Heart right ventricle (tissue), 16 donors: ENCODE data around the gene LLGL2. TPM values are rescaled to one million over a fixed set of nuclear protein-coding genes. Genes with fewer than 3 reads are reported as not detected.

Source experiments
- ATAC-seq, 8 donors: fragments of 200-7000 bp; cut with Tn5 transposase; one replicate each; pipeline ENCODE4 v1.9.1; 2020; ENCODE audit warnings: mild to moderate bottlenecking in 8 of 8, moderate library complexity in 8 of 8, moderate number of reproducible peaks in 1 of 8
- DNase-seq, 2 donors: peaks; one replicate each; pipeline ENCODE4 v3.0.0-alpha.2; 2020
- H3K27ac ChIP-seq, 10 donors: fragments of 200-600 bp; sonication (generic) in 2 of 10; one replicate each; pipeline versions ENCODE4 v1.5.0 to v1.8.0; 2020 to 2022; ENCODE audit warnings: mild to moderate bottlenecking in 3 of 10
- H3K27me3 ChIP-seq, 7 donors: fragments of 200-600 bp; one replicate each; pipeline ENCODE4 v1.8.0; 2021 to 2022; ENCODE audit warnings: mild to moderate bottlenecking in 2 of 7
- H3K36me3 ChIP-seq, 9 donors: fragments of 200-600 bp; sonication (generic) in 1 of 9; one replicate each; pipeline versions ENCODE4 v1.5.0 to v1.8.0; 2020 to 2022; ENCODE audit warnings: mild to moderate bottlenecking in 2 of 9
- H3K4me1 ChIP-seq, 9 donors: fragments of 200-600 bp; sonication (generic) in 1 of 9; one replicate each; pipeline versions ENCODE4 v1.5.0 to v1.8.0; 2020 to 2022; ENCODE audit warnings: mild to moderate bottlenecking in 4 of 9
- H3K4me3 ChIP-seq, 10 donors: fragments of 200-600 bp; sonication (generic) in 2 of 10; one replicate each; pipeline versions ENCODE4 v1.5.0 to v1.8.0; 2020 to 2022; ENCODE audit warnings: mild to moderate bottlenecking in 7 of 10, moderate library complexity in 2 of 10
- H3K9me3 ChIP-seq, 11 donors: fragments of 200-600 bp in 10 of 11; sonication (generic) in 2 of 11; one replicate each; pipeline versions ENCODE4 v1.5.0 to v1.8.0; 2013 to 2022; ENCODE audit warnings: mild to moderate bottlenecking in 2 of 11, control low read depth in 1 of 11, moderate library complexity in 1 of 11
- WGBS, 2 donors: extraction: QIAGEN DNeasy Blood & Tissue Kit; methylation state at CpG; one replicate each; pipeline ENCODE4 v1.1.7; 2013; ENCODE audit warnings: inconsistent platforms in 1 of 2; 5-methylcytosine and 5-hydroxymethylcytosine counted together
- intact Hi-C, 10 donors: fragments of 100-400 bp; cut with DNase I; formaldehyde crosslinking; loops; one replicate each; pipeline versions ENCODE4 v1.11.1 to v1.14.2; 2022
- polyA plus RNA-seq, 2 donors: library from polyadenylated mRNA; stranded (reverse); fragments of 200-250 nt; gene quantifications; one replicate each; pipeline ENCODE4 v1.2.3, GENCODE V29; 2013
- total RNA-seq, 10 donors: library from RNA; stranded (reverse); fragmentation: NEBNext Ultra II Directional in 3 of 10; extraction: Animal tissue kit (Norgen Biotek cat#: 25700) in 3 of 10; gene quantifications; one replicate each; pipeline versions ENCODE4 v1.2.1 to v1.2.4, GENCODE V29; 2021 to 2023
- TF ChIP-seq, protein P1 (sequence below), 9 donors: fragments of 200-600 bp; sonication (generic) in 2 of 9; IDR thresholded peaks; one replicate each; pipeline versions ENCODE4 v1.5.0 to v1.8.0; 2021 to 2022; ENCODE audit warnings: antibody characterized with exemption in 9 of 9, mild to moderate bottlenecking in 5 of 9, moderate library complexity in 1 of 9
- donor health status: Arrhythmogenic right ventricular cardiomyopathy.
- donor health status: ischemic (EF 13 %, LVEDD 7.1; RV severe dilation, severe dysfunction).
- donor health status: healthy with polysubstance abuse.
- donor health status: DM: no; HTN: yes; CAD: no.
- donor health status: DM: no; HTN: no; CAD: no.
- donor health status: ischemic (EF 25% LVEDD 6.9; RV normal size, moderate dysfunction).
- donor health status: ischemic (EF 25% LVEDD 5.7; RV mildly dilated, moderate dysfunction).
- donor health status: healthy.
- donor health status: DM: yes; HTN: yes; CAD: no.
- donor health status: Ischemic cardiomyopathy.
- donor health status: ischemic (EF 35%, LVEDD 5.7; RV mildly dilated, moderate dysfunction).
- donor health status: nonischemic (EF 11% LVEDD 7.7; RV severe dilation, severe dysfunction).
- donor health status: DM: yes; HTN: yes; CAD: no.
- donor health status: PGD.
- donor health status: ischemic (EF 29% LVEDD 5.4; RV normal size, mild dysfunction).
- donor health status: nonischemic (EF 23%, LVEDD 6.1; RV moderate dilation, normal function).

Gene LLGL2
- total and polyA plus RNA-seq, 12 donors = 1.1 to 14.8 (median 3.3) TPM

DNA sequence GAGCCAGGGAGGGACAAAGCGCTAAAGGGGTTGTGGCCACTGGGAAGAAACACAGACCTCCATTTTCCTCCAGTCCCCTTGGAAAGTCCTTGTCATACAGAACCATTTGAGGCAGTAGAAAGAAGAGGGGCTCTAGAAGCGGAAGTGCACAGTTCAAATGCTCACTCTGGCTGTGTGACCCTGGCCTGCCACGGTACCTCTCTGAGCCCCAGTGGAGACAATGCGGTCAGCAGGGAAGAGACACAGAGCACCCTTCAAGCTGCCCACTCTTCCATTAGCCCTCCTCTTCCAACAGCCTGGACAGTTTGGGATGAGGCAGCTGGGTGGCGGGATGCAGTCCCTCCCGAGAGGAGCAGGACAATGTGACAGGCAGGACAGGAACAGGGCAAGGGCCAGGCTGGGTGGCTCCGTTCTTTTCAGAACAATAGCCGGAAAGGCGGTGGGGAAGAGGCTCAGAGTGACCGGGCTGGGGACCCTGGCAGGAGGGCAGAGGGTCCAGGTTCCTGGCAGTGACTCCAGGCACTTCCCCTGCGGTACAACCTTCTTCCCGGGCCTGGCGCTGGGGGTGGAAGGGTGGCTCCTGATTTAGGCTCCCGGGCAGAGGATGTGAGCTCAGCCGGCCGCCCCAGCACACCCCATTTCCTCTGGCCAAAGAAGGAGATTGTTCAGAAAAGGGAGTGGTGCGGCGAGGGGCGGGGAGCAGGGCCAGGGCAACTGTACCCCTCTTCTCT lies 15.8 kb upstream of the LLGL2 start:
- WGBS, 2 donors = 62 to 64% methylated on average over 19 of the region's 19 CpGs
- intact Hi-C loops = loop anchor here in 2 of 10 donors (5.0 to 10.0 kb wide), 2 partner anchors 32 to 85 kb away; no protein-coding TSS in a partner anchor

DNA sequence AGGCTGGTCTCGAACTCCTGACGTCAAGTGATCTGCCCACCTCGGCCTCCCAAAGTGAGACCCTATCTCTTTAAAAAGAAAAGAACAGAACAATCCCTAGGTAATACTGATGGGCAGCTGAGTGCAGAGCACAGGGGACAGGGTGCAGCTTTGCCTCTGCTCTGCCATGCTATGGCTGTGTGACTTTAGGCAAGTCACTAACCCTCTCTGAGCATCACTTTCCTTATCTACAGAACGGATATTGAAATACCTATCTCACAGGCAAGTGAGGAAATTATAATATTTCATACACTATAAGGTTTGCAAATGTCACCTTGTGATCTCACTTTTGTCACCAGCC lies 14.3 kb upstream of the LLGL2 start:
- H3K36me3 ChIP-seq = peaks cover 0 to 74% (median 8%) of the 10 kb centered on the region in 9 donors
- 74 to 79% methylated on average over 4 of the region's 4 CpGs for WGBS, 2 donors
- H3K9me3 ChIP-seq = no peaks in the 10 kb centered on the region
- peaks cover 0 to 13% (median 0%) of the 10 kb centered on the region in 7 donors for H3K27me3 ChIP-seq
- intact Hi-C loops = loop anchor here in 2 of 10 donors (5.0 to 10.0 kb wide), 2 partner anchors 34 to 86 kb away; no protein-coding TSS in a partner anchor
- peak overlapping the region in 8 of 10 donors; percentile 16 to 98 (median 91) for H3K4me3 ChIP-seq
- ATAC-seq = no peak
- peak overlapping the region; percentile 79 to 98 (median 92) for H3K27ac ChIP-seq
- DNase-seq = no peak
- TF ChIP-seq, protein P1, sequence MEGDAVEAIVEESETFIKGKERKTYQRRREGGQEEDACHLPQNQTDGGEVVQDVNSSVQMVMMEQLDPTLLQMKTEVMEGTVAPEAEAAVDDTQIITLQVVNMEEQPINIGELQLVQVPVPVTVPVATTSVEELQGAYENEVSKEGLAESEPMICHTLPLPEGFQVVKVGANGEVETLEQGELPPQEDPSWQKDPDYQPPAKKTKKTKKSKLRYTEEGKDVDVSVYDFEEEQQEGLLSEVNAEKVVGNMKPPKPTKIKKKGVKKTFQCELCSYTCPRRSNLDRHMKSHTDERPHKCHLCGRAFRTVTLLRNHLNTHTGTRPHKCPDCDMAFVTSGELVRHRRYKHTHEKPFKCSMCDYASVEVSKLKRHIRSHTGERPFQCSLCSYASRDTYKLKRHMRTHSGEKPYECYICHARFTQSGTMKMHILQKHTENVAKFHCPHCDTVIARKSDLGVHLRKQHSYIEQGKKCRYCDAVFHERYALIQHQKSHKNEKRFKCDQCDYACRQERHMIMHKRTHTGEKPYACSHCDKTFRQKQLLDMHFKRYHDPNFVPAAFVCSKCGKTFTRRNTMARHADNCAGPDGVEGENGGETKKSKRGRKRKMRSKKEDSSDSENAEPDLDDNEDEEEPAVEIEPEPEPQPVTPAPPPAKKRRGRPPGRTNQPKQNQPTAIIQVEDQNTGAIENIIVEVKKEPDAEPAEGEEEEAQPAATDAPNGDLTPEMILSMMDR (IDR thresholded peaks at IDR 0.05) = no peak
- H3K4me1 ChIP-seq = peaks cover 31 to 77% (median 68%) of the 10 kb centered on the region in 9 donors

More for the DNA sequence above, 15.8 kb upstream of the LLGL2 start:
- H3K27me3 ChIP-seq = peaks cover 0 to 4% (median 0%) of the 10 kb centered on the region in 7 donors
- H3K36me3 ChIP-seq = peaks cover 0 to 90% (median 10%) of the 10 kb centered on the region in 9 donors
- TF ChIP-seq, protein P1 (IDR thresholded peaks at IDR 0.05) = no peak
- H3K4me3 ChIP-seq = peak overlapping the region in 7 of 10 donors; percentile 15 to 98 (median 80)
- no peaks in the 10 kb centered on the region for H3K9me3 ChIP-seq
- H3K4me1 ChIP-seq = peaks cover 31 to 74% (median 60%) of the 10 kb centered on the region in 9 donors
- H3K27ac ChIP-seq = peak overlapping the region; percentile 79 to 98 (median 92)
- DNase-seq (peak; percentile 75 to 85), ATAC-seq (peak; percentile 44 to 79 (median 72))

- intact Hi-C loops = loop anchor here in 3 of 10 donors (2.0 to 10.0 kb wide), 3 partner anchors 35 to 87 kb away; no protein-coding TSS in a partner anchor
- Histone ChIP-seq H3K27me3 (peaks cover 0 to 13% (median 0%) of the 10 kb centered on the region in 7 donors), H3K4me3 (peak overlapping the region in 9 of 10 donors; percentile 79 to 98 (median 95)), H3K36me3 (peaks cover 0 to 68% (median 3%) of the 10 kb centered on the region in 9 donors), H3K4me1 (peaks cover 31 to 79% (median 72%) of the 10 kb centered on the region in 9 donors), H3K27ac (peak overlapping the region; percentile 81 to 98 (median 92)), H3K9me3 (no peaks in the 10 kb centered on the region)
- peak in 2 of 8 donors; percentile 2 to 3 for ATAC-seq
- WGBS, 2 donors = 35 to 38% methylated on average over 13 of the region's 13 CpGs
- DNase-seq = peak; percentile 71
- TF ChIP-seq, protein P1 (IDR thresholded peaks at IDR 0.05) = no peak
Observed at GRCh38 chr17:75511610-75512575, 13.6 kb upstream of the LLGL2 start.
